ENCODE measurements around the gene VPS41. TPM values are rescaled to one million over a fixed set of nuclear protein-coding genes. Genes with fewer than 3 reads are reported as not detected.

Gene VPS41
- total RNA-seq, 1 donor from 2014 or later, result 37.4 TPM

Other genes with a start within 250 kb of the VPS41 start
- not detected for gene POU6F2, start 68.7 kb upstream of the VPS41 start, total RNA-seq

Data from Right ventricle myocardium superior (tissue), 1 donor.